Panc1 (cell line): ENCODE results near the gene RBM45. TPM values are rescaled to one million over a fixed set of nuclear protein-coding genes. Genes with fewer than 3 reads are reported as not detected.

Source experiments
- ATAC-seq: fragments of 200-7000 bp; cut with Tn5 transposase; 2 replicates; pipeline ENCODE4 v1.9.1; 2020; ENCODE audit warnings: mild to moderate bottlenecking, moderate library complexity
- BruUV-seq: library from RNA; stranded (reverse); fragments of 400-500 nt; replicated peaks from 2 replicates; lab custom pipeline; 2021; lab: Mats Ljungman, UMichigan
- CTCF ChIA-PET: fragments of 300-600 bp; sonication (Branson Sonifier 250); formaldehyde crosslinking; loops from one replicate; lab custom pipeline; 2022; ENCODE audit warnings: antibody characterized with exemption; lab: Charles Lee
- POLR2A ChIA-PET: fragments of 300-600 bp; sonication (Branson Sonifier 250); formaldehyde crosslinking; loops from one replicate; lab custom pipeline; 2022; ENCODE audit warnings: antibody characterized with exemption; lab: Charles Lee
- DNase-seq: peaks from one replicate; pipeline ENCODE4 v3.0.0-alpha.2; 2010; ENCODE audit warnings: low read depth, low spot score
- H3K27ac ChIP-seq: 2 replicates; pipeline ENCODE4 v1.5.1; 2011; ENCODE audit warnings: mild to moderate bottlenecking, low read length, inconsistent platforms
- H3K27me3 ChIP-seq: fragments of 200-500 bp; sonication (Bioruptor generic); 2 replicates; pipeline ENCODE4 v1.6.0; 2014; ENCODE audit warnings: low read length, inconsistent platforms; ENCODE audit not compliant: control insufficient read depth, insufficient read depth
- H3K36me3 ChIP-seq: fragments of 200-500 bp; sonication (Bioruptor generic); 2 replicates; pipeline ENCODE4 v1.5.1; 2014; ENCODE audit warnings: inconsistent platforms, mild to moderate bottlenecking, low read length, moderate library complexity; ENCODE audit not compliant: control insufficient read depth, insufficient read depth
- H3K4me1 ChIP-seq: 2 replicates; pipeline ENCODE4 v1.5.1; 2011; ENCODE audit warnings: inconsistent platforms, mild to moderate bottlenecking, low read length, moderate library complexity; ENCODE audit not compliant: control insufficient read depth, insufficient read depth
- H3K4me3 ChIP-seq, 2 experiments: 2 replicates each; pipeline ENCODE4 v1.5.1; 2011 to 2012; ENCODE audit warnings: low read depth in 2 of 2, low read length in 2 of 2, mild to moderate bottlenecking in 2 of 2, inconsistent platforms in 1 of 2, moderate library complexity in 1 of 2
- H3K9me3 ChIP-seq: fragments of 200-500 bp; sonication (Bioruptor generic); 2 replicates; pipeline ENCODE4 v1.5.1; 2014; ENCODE audit warnings: low read depth, mild to moderate bottlenecking, inconsistent platforms, low read length, moderate library complexity; ENCODE audit not compliant: control insufficient read depth, insufficient read depth
- POLR2AphosphoS5 ChIP-seq: IDR thresholded peaks from 2 replicates; pipeline ENCODE4 v1.6.1; 2012; ENCODE audit warnings: mild to moderate bottlenecking, low read depth, low read length, moderate library complexity
- REST ChIP-seq, 2 experiments: IDR thresholded peaks; 2 replicates each; pipeline ENCODE4 v1.6.1; 2011 to 2012; ENCODE audit warnings: low read depth in 2 of 2, control low read depth in 1 of 2, low read length in 1 of 2, mild to moderate bottlenecking in 1 of 2, moderate library complexity in 1 of 2; ENCODE audit not compliant: insufficient read depth in 1 of 2
- SIN3A ChIP-seq: IDR thresholded peaks from 2 replicates; pipeline ENCODE4 v1.6.1; 2012; ENCODE audit warnings: low read depth, mild to moderate bottlenecking, low read length, moderate library complexity, borderline replicate concordance; ENCODE audit not compliant: insufficient read depth
- TCF7L2 ChIP-seq: IDR thresholded peaks from 2 replicates; pipeline ENCODE4 v1.6.1; 2011; ENCODE audit warnings: mild to moderate bottlenecking, low read depth, low read length, inconsistent platforms
- in situ Hi-C: cut with HindIII; loops from 2 replicates; pipeline ENCODE4 v1.10.0; 2016; ENCODE audit warnings: low sequenced_read_pairs, low pct_unique_long_range_greater_than_20kb
- intact Hi-C: fragments of 100-400 bp; cut with micrococcal nuclease; formaldehyde crosslinking; loops from one replicate; pipeline ENCODE4 v1.10.0; 2022; ENCODE audit not compliant: unreplicated experiment
- total RNA-seq: library from RNA; stranded (reverse); gene quantifications from one replicate; pipeline ENCODE4 v1.2.1, GENCODE V29; 2021; ENCODE audit not compliant: unreplicated experiment
- TF ChIP-seq, protein P1 (sequence below): fragments of 450-650 bp; IDR thresholded peaks from 2 replicates; pipeline ENCODE4 v1.5.1; 2017; ENCODE audit warnings: mild to moderate bottlenecking

RBM45 gene
- total RNA-seq, 1 experiment from 2014 or later = 14.1 TPM

DNA sequence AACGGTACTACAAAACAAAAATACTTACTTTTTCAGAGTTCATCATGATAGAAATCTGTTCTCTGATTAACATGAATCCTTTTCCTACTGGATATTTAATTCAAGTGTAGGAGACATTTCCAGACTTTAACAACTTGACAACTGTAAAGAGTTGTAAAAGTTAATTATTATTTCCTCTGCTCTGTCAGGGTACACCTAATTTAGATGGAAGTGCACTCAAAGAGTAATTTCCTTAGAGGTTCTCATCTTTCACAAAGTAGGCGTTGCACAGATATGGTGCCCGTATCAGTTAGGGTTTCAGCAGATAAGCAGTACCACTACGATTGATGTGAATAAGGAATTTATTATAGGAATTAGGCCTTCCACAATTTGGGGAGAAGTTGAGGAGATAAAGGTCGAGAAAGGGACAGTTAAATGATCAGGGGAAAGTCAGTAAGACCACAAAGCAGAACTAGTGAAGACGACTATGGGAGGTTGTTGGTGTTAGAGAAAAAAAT, 23.4 kb upstream of the RBM45 start:
- no peaks in the 10 kb centered on the region for H3K27me3 ChIP-seq
- DNase-seq = no peak
- POLR2A ChIA-PET = no interaction called here
- H3K9me3 ChIP-seq = no peaks in the 10 kb centered on the region
- no peak overlapping the region for H3K4me3 ChIP-seq
- no peak for TF ChIP-seq POLR2AphosphoS5
- TF ChIP-seq, protein P1, sequence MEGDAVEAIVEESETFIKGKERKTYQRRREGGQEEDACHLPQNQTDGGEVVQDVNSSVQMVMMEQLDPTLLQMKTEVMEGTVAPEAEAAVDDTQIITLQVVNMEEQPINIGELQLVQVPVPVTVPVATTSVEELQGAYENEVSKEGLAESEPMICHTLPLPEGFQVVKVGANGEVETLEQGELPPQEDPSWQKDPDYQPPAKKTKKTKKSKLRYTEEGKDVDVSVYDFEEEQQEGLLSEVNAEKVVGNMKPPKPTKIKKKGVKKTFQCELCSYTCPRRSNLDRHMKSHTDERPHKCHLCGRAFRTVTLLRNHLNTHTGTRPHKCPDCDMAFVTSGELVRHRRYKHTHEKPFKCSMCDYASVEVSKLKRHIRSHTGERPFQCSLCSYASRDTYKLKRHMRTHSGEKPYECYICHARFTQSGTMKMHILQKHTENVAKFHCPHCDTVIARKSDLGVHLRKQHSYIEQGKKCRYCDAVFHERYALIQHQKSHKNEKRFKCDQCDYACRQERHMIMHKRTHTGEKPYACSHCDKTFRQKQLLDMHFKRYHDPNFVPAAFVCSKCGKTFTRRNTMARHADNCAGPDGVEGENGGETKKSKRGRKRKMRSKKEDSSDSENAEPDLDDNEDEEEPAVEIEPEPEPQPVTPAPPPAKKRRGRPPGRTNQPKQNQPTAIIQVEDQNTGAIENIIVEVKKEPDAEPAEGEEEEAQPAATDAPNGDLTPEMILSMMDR = no peak
- TF ChIP-seq SIN3A = no peak
- TF ChIP-seq REST (IDR thresholded peaks at IDR 0.05; ENCODE audit: insufficient read depth in 1 of 2, low read depth in 2 of 2, low read length in 1 of 2) = no peak
- no peak for TF ChIP-seq TCF7L2
- ATAC-seq = no peak
- no peaks in the 10 kb centered on the region for H3K4me1 ChIP-seq
- no peak overlapping the region for H3K27ac ChIP-seq
- H3K36me3 ChIP-seq = no peaks in the 10 kb centered on the region
- no TSS peak for BruUV-seq
- CTCF ChIA-PET = no interaction called here
- intact Hi-C loops (no loop called here), in situ Hi-C loops (no loop called here)

DNA sequence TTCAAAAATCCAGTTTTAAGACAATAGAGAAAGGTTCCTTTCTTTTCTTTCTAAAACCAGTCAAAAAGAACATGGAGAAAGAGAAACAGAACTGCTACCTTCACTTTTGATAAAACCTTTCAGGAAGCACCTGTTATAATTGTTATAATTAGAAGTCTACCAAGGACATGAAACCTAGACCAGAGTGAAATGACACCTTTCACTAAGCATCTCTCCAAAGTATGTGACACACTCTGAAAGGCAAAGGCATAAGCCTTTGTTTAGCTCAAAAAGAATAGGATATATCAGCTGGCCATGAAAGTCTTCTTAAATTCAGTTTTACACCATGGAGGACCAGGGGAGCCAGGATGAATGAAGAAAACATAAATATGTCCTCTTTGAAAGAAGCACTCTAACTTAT, 18.8 kb upstream of the RBM45 start:
- no TSS peak for BruUV-seq
- in situ Hi-C loops (no loop called here), intact Hi-C loops (no loop called here)
- no peak for ATAC-seq
- no peak overlapping the region for H3K27ac ChIP-seq
- no peaks in the 10 kb centered on the region for H3K27me3 ChIP-seq
- no peak for DNase-seq
- H3K36me3 ChIP-seq = no peaks in the 10 kb centered on the region
- ChIA-PET POLR2A (no interaction called here), CTCF (no interaction called here)
- no peak for TF ChIP-seq TCF7L2
- TF ChIP-seq POLR2AphosphoS5 = no peak
- TF ChIP-seq, protein P1 = no peak
- TF ChIP-seq REST (IDR thresholded peaks at IDR 0.05; ENCODE audit: insufficient read depth in 1 of 2, low read depth in 2 of 2, low read length in 1 of 2) = no peak
- H3K9me3 ChIP-seq = no peaks in the 10 kb centered on the region
- no peak overlapping the region for H3K4me3 ChIP-seq
- no peaks in the 10 kb centered on the region for H3K4me1 ChIP-seq
